ENCODE data around the gene MFSD12.
"Not testable (repeated sequence)": the region's sequence is repeated elsewhere in the genome, so short reads cannot be mapped to it uniquely, and the experiment has no call there.

MFSD12 gene

DNA sequence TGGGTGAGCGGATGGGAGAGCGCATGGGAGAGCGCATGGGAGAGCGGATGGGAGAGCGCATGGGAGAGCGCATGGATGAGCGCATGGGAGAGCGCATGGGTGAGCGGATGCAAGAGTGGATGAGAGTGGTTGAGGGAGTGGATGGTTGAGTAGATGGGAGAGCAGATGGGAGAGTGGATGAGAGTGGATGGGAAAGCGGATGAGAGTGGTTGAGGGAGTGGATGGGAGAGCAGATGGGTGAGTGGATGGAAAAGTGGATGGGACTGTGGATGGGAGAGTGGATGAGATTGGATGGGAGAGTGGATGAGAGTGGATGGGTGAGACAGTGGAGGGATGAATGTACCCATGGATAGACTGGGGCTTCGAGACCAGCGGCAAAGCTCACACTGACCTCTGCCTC is 27.0 kb downstream of the MFSD12 start:
- DNase-seq (ENCODE audit: low spot score): no peak

DNA sequence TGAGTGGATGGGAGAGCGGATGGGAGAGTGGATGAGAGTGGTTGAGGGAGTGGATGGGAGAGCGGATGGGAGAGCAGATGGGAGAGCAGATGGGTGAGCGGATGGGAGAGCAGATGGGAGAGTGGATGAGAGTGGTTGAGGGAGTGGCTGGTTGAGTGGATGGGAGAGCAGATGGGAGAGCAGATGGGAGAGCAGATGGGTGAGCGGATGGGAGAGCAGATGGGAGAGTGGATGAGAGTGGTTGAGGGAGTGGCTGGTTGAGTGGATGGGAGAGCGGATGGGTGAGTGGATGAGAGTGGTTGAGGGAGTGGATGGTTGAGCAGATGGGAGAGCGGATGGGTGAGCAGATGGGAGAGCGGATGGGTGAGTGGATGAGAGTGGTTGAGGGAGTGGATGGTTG is 28.1 kb downstream of the MFSD12 start:
- DNase-seq (ENCODE audit: low spot score): not testable (repeated sequence)

More for the DNA sequence above, 27.0 kb downstream of the MFSD12 start:
- TF ChIP-seq, protein P1, sequence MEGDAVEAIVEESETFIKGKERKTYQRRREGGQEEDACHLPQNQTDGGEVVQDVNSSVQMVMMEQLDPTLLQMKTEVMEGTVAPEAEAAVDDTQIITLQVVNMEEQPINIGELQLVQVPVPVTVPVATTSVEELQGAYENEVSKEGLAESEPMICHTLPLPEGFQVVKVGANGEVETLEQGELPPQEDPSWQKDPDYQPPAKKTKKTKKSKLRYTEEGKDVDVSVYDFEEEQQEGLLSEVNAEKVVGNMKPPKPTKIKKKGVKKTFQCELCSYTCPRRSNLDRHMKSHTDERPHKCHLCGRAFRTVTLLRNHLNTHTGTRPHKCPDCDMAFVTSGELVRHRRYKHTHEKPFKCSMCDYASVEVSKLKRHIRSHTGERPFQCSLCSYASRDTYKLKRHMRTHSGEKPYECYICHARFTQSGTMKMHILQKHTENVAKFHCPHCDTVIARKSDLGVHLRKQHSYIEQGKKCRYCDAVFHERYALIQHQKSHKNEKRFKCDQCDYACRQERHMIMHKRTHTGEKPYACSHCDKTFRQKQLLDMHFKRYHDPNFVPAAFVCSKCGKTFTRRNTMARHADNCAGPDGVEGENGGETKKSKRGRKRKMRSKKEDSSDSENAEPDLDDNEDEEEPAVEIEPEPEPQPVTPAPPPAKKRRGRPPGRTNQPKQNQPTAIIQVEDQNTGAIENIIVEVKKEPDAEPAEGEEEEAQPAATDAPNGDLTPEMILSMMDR (IDR thresholded peaks at IDR 0.05; ENCODE audit: extremely low read depth, missing control alignments): no peak

DNA sequence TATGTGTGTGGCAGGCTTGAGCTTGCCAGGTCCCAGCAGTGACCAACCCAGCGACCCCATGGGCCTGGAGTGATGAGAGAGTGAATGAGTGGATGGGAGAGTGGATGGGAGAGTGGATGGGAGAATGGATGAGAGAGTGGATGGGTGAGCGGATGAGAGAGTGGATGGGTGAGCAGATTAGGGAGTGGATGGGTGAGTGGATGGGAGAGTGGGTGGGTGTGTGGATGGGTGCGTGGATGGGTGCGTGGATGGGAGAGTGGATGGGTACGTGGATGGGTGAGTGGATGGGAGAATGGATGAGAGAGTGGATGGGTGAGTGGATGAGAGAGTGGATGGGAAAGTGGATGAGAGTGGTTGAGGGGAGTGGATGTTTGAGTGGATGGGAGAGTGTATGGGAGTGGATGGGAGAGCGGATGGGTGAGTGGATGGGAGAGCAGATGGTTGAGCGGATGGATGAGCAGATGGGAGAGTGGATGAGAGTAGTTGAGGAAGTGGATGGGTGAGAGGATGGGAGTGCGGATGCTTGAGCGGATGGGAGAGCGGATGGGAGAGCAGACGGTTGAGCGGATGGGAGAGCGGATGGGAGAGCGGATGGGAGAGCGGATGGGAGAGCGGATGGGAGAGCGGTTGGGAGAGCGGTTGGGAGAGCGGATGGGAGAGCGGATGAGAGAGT is 28.7 kb downstream of the MFSD12 start:
- no peak for DNase-seq (ENCODE audit: low spot score)

DNA sequence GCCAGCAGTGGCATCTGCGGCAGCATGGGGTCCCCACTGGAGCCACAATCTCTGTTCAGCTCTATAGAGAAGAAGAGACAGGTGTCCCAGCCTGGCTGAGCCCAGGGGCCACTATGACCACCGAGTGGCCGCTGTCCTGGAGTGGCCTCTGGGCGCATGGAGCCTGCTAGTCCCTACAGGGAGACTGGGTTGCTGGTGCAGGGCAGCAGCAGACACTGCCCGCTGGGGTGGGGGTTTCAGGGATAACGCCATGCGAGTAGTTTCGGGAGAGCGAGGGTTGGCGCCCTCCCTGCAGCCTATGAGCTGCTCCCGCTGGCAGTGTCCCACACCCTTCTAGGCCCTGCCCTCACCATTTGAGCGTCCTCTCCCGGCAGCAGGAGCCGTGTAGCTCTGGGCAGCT is 29.3 kb downstream of the MFSD12 start:
- no peak for DNase-seq (ENCODE audit: low spot score)
- TF ChIP-seq, protein P1 (IDR thresholded peaks at IDR 0.05; ENCODE audit: extremely low read depth, missing control alignments): no peak

More for the DNA sequence above, 28.7 kb downstream of the MFSD12 start:
- TF ChIP-seq, protein P1 (IDR thresholded peaks at IDR 0.05; ENCODE audit: extremely low read depth, missing control alignments): no peak

DNA sequence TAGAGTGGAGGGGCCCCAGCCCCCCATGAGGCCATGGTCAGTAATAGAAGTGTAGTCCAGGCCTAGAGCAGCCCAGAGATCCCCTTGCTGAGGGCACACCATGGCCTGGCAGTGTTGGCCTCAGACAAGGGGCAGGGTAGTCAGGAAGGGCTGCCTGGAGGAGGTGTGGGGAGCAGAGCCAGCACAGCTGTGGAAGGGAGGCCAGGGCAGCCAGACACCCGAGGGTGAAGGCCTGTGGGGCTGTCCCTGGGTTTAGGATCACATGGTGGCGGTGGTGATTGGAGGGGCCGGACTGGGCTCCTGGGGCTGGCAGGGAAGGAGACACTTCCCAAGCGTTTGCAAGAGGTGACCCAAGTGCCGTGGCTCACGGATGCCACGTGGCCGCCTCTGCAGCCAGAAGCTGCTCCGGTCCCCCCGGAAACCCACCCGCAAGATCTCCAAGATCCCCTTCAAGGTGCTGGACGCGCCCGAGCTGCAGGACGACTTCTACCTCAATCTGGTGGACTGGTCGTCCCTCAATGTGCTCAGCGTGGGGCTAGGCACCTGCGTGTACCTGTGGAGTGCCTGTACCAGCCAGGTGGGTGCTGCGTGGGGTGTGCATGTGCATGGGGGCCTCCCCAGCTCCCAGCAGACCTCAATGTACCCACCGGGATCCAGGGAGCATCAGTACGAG is 30.0 kb downstream of the MFSD12 start:
- TF ChIP-seq, protein P1 (IDR thresholded peaks at IDR 0.05; ENCODE audit: extremely low read depth, missing control alignments): no peak
- DNase-seq (ENCODE audit: low spot score): no peak

DNA sequence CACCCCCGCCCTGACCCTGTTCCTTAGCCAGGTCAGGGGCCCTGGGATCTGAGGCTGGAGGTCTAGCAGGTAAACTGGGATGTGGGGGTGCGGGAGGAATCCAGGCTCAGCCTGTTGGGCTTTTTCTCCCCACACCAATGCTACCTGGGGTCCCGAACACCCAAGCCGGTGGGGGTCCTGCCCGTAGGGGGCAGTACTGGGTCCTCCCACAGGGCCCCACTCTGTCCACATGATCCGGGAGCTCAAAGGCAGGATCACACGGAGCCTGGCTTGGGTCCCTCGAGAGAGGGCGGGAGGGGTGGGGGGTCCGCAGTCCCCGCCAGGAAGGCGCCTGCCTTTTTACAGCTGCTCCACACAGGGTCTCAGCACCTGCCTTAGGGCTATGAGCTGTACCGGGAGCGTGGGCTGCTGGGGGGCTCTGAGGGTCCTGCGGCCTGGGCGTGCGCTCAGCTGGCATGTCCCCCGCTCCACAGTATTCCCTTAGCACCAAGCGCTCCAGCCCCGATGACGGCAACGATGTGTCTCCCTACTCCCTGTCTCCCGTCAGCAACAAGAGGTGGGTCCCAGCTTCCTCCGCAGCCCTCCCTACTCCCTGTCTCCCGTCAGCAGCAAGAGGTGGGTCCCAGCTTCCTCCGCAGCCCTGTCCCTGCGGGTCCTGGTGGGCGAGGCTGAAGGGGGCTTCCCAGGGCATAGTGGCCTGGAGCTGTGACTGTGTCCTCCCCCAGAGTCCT is 30.7 kb downstream of the MFSD12 start:
- no peak for DNase-seq (ENCODE audit: low spot score)
- TF ChIP-seq, protein P1 (IDR thresholded peaks at IDR 0.05; ENCODE audit: extremely low read depth, missing control alignments): no peak

DNA sequence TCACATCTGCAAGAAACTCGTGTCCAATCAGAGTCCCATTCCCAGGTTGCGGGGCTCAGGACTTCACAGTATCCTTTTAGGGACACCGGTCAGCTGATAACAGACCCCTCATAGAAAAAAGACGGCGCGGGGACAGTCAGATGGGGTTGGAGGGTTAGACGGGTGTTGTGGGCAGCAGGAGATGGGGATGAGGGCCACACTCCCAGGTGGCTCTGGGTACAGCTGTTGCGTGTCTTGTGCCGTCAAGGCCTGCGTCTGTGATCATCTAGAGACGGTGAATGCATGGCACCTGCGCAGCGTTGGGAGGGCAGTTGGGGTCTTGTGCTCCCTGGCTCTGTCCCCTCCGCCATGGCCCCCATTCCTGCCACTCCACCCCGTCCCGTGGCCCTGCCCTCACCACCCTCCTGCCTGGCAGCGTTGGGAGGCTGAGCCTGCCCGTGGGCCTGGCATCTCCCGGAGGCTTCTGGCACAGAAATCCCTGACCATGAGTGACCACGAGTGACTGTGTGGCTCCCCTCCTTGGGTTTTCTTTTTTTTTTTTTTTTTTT is 32.4 kb downstream of the MFSD12 start:
- DNase-seq (ENCODE audit: low spot score): no peak
- TF ChIP-seq, protein P1 (IDR thresholded peaks at IDR 0.05; ENCODE audit: extremely low read depth, missing control alignments): no peak

Measured in GM20000 (cell line).